Osteoblast (primary cell): ENCODE data around the gene TUT1. TPM values are rescaled to one million over a fixed set of nuclear protein-coding genes. Genes with fewer than 3 reads are reported as not detected.
A peak's percentile ranks its signal among the peaks of the same experiment; 100 is the strongest.

ENCODE experiments used
- DNase-seq: peaks from one replicate; pipeline ENCODE4 v3.0.0; 2011; ENCODE audit warnings: low spot score, mixed read lengths; ENCODE audit not compliant: insufficient read length; ENCODE audit errors: missing footprints
- H2AFZ ChIP-seq: 2 replicates; pipeline ENCODE4 v1.6.0; 2011; ENCODE audit warnings: mild to moderate bottlenecking, low read length
- H3K27ac ChIP-seq: 2 replicates; pipeline ENCODE4 v1.5.1; 2011; ENCODE audit warnings: mild to moderate bottlenecking, low read depth, low read length, moderate library complexity
- H3K27me3 ChIP-seq: 2 replicates; pipeline ENCODE4 v1.6.0; 2012; ENCODE audit warnings: mild to moderate bottlenecking, control low read depth, inconsistent platforms, low read length, moderate library complexity; ENCODE audit not compliant: insufficient read depth
- H3K36me3 ChIP-seq: 2 replicates; pipeline ENCODE4 v1.5.1; 2011; ENCODE audit warnings: mild to moderate bottlenecking, low read length, control low read depth, moderate library complexity; ENCODE audit not compliant: insufficient read depth
- H3K4me1 ChIP-seq: 2 replicates; pipeline ENCODE4 v1.5.1; 2011; ENCODE audit warnings: mild to moderate bottlenecking, low read length, control low read depth, moderate library complexity; ENCODE audit not compliant: insufficient read depth
- H3K4me2 ChIP-seq: 2 replicates; pipeline ENCODE4 v1.6.0; 2011; ENCODE audit warnings: mild to moderate bottlenecking, low read length; ENCODE audit not compliant: insufficient read depth
- H3K4me3 ChIP-seq: fragments of 200-600 bp; sonication (generic); 3 replicates; pipeline ENCODE4 v1.5.1; 2012; ENCODE audit warnings: mild to moderate bottlenecking, low read length, inconsistent platforms; ENCODE audit not compliant: insufficient read depth
- H3K79me2 ChIP-seq: 2 replicates; pipeline ENCODE4 v1.6.0; 2012; ENCODE audit warnings: mild to moderate bottlenecking, low read length, control low read depth, inconsistent platforms; ENCODE audit not compliant: insufficient read depth
- H3K9me3 ChIP-seq: 2 replicates; pipeline ENCODE4 v1.5.1; 2011; ENCODE audit warnings: low read depth, low read length, control low read depth
- H4K20me1 ChIP-seq: 2 replicates; pipeline ENCODE4 v1.6.0; 2012; ENCODE audit warnings: mild to moderate bottlenecking, low read length, control low read depth; ENCODE audit not compliant: insufficient read depth
- CTCF ChIP-seq: IDR thresholded peaks from 2 replicates; pipeline ENCODE4 v1.5.1; 2011; ENCODE audit warnings: mild to moderate bottlenecking, low read depth, low read length, moderate library complexity; ENCODE audit errors: extremely low read depth
- total RNA-seq: library from RNA; depleted of rRNA; stranded (reverse); fragments of >200 nt; gene quantifications from 2 replicates; pipeline ENCODE4 v1.2.3, GENCODE V29; 2012

The TUT1 gene
- total RNA-seq, 1 donor, result 7.6 TPM

- no peak for TF ChIP-seq CTCF
- no peaks in the 10 kb centered on the region for H3K9me3 ChIP-seq
- peak overlapping the region; percentile 79 for H3K4me3 ChIP-seq
- peaks cover 50% of the 10 kb centered on the region for H3K79me2 ChIP-seq
- no peaks in the 10 kb centered on the region for H3K27me3 ChIP-seq
- H3K4me2 ChIP-seq, result peak overlapping the region; percentile 72
- H3K36me3 ChIP-seq, result peaks cover 38% of the 10 kb centered on the region
- H3K4me1 ChIP-seq, result peaks cover 26% of the 10 kb centered on the region
- H3K27ac ChIP-seq, result no peak overlapping the region
- H4K20me1 ChIP-seq, result peaks cover 25% of the 10 kb centered on the region
- DNase-seq, result no peak
- no peak overlapping the region for H2AFZ ChIP-seq
Observed at GRCh38 chr11:62575837-62576236, 15.5 kb downstream of the TUT1 start.

GRCh38 chr11:62575156-62575555, 16.2 kb downstream of the TUT1 start:
- Histone ChIP-seq H3K9me3 (no peaks in the 10 kb centered on the region), H3K4me1 (peaks cover 26% of the 10 kb centered on the region), H3K36me3 (peaks cover 41% of the 10 kb centered on the region), H3K27ac (peak overlapping the region; percentile 88), H3K4me2 (peak overlapping the region; percentile 72), H3K79me2 (peaks cover 57% of the 10 kb centered on the region), H2AFZ (peak overlapping the region; percentile 57), H3K27me3 (no peaks in the 10 kb centered on the region), H4K20me1 (peaks cover 29% of the 10 kb centered on the region), H3K4me3 (peak overlapping the region; percentile 79)
- TF ChIP-seq CTCF, result no peak
- DNase-seq, result peak; percentile 77

GRCh38 chr11:62574363-62575071, 16.8 kb downstream of the TUT1 start:
- no peak for TF ChIP-seq CTCF
- peak overlapping the region; percentile 79 for H3K4me3 ChIP-seq
- peak; percentile 78 for DNase-seq
- peak overlapping the region; percentile 72 for H3K4me2 ChIP-seq
- no peaks in the 10 kb centered on the region for H3K9me3 ChIP-seq
- H3K36me3 ChIP-seq, result peaks cover 44% of the 10 kb centered on the region
- peak overlapping the region; percentile 88 for H3K27ac ChIP-seq
- H3K4me1 ChIP-seq, result peaks cover 30% of the 10 kb centered on the region
- H2AFZ ChIP-seq, result peak overlapping the region; percentile 82
- H4K20me1 ChIP-seq, result peaks cover 30% of the 10 kb centered on the region
- no peaks in the 10 kb centered on the region for H3K27me3 ChIP-seq
- H3K79me2 ChIP-seq, result peaks cover 63% of the 10 kb centered on the region

GRCh38 chr11:62573592-62574362, 17.5 kb downstream of the TUT1 start, which contains the start of gene EEF1G:
EEF1G (minus strand) TSS chr11:62573891; CDS start chr11:62573842, 49 bp downstream.
- peaks cover 30% of the 10 kb centered on the region for H3K4me1 ChIP-seq
- peaks cover 71% of the 10 kb centered on the region for H3K79me2 ChIP-seq
- peaks cover 51% of the 10 kb centered on the region for H3K36me3 ChIP-seq
- H3K9me3 ChIP-seq, result no peaks in the 10 kb centered on the region
- H3K27me3 ChIP-seq, result no peaks in the 10 kb centered on the region
- H3K27ac ChIP-seq, result peak within 1 kb of the TSS; percentile 88
- peak; percentile 98 for DNase-seq
- peak within 1 kb of the TSS; percentile 90 for H3K4me2 ChIP-seq
- TF ChIP-seq CTCF, result no peak
- H4K20me1 ChIP-seq, result peaks cover 30% of the 10 kb centered on the region
- H2AFZ ChIP-seq, result peak within 1 kb of the TSS; percentile 82
- peak within 1 kb of the TSS; percentile 93 for H3K4me3 ChIP-seq
